GM13977 (cell line): ENCODE measurements around the gene ZNHIT3.

ENCODE experiments used
- DNase-seq: peaks from one replicate; pipeline ENCODE4 v3.0.0; 2012; ENCODE audit warnings: low spot score
- CTCF ChIP-seq: IDR thresholded peaks from 2 replicates; pipeline ENCODE4 v1.5.1; 2012; ENCODE audit warnings: mild to moderate bottlenecking, control low read depth; ENCODE audit not compliant: insufficient read depth; ENCODE audit errors: extremely low read depth, missing control alignments
- in situ Hi-C: fragments of 300-500 bp; cut with MboI; formaldehyde crosslinking; loops from one replicate; pipeline ENCODE4 v1.12.0; 2022; ENCODE audit warnings: low sequenced_read_pairs, low pct_unique_long_range_greater_than_20kb, mixed read lengths, inconsistent platforms; ENCODE audit not compliant: unreplicated experiment

The ZNHIT3 gene

GRCh38 chr17:36498560-36499300, 12.2 kb downstream of the ZNHIT3 start:
- no peak for TF ChIP-seq CTCF
- in situ Hi-C loops: no loop called here
- no peak for DNase-seq

- TF ChIP-seq CTCF: no peak
- no peak for DNase-seq
- in situ Hi-C loops: no loop called here
Observed at GRCh38 chr17:36500745-36501225, 14.3 kb downstream of the ZNHIT3 start.

GRCh38 chr17:36501351-36501750, 14.9 kb downstream of the ZNHIT3 start:
- no peak for TF ChIP-seq CTCF
- in situ Hi-C loops: no loop called here
- DNase-seq: no peak

GRCh38 chr17:36501963-36502362, 15.5 kb downstream of the ZNHIT3 start:
- in situ Hi-C loops: no loop called here
- no peak for TF ChIP-seq CTCF
- no peak for DNase-seq

GRCh38 chr17:36503456-36504155, 17.1 kb downstream of the ZNHIT3 start:
- in situ Hi-C loops: no loop called here
- no peak for TF ChIP-seq CTCF
- no peak for DNase-seq

- TF ChIP-seq CTCF: no peak
- no peak for DNase-seq
- in situ Hi-C loops: no loop called here
Observed at GRCh38 chr17:36504156-36504545, 17.7 kb downstream of the ZNHIT3 start.
